CD4-positive, alpha-beta T cell treated with Interleukin-6 for 4 hours (primary cell): ENCODE measurements around the gene WASF2.
"Not testable (repeated sequence)": the region's sequence is repeated elsewhere in the genome, so short reads cannot be mapped to it uniquely, and the experiment has no call there.

Experiments used
- DNase-seq: peaks from one replicate; pipeline ENCODE4 v3.0.0-alpha.2; 2020; ENCODE audit warnings: mixed read lengths

The WASF2 gene

GRCh38 chr1:27521336-27521831 is 31.4 kb upstream of the WASF2 start:
- peak; percentile 76 for DNase-seq

- DNase-seq: no peak
Measured at GRCh38 chr1:27520651-27521050, 30.7 kb upstream of the WASF2 start.

GRCh38 chr1:27519331-27520258 is 29.6 kb upstream of the WASF2 start:
- DNase-seq: no peak

- no peak for DNase-seq
Measured at GRCh38 chr1:27518808-27519207, 28.8 kb upstream of the WASF2 start.

GRCh38 chr1:27517907-27518718 is 28.1 kb upstream of the WASF2 start:
- peak; percentile 26 for DNase-seq

GRCh38 chr1:27517301-27517700 is 27.3 kb upstream of the WASF2 start:
- DNase-seq: no peak

- DNase-seq: no peak
Measured at GRCh38 chr1:27515626-27516025, 25.7 kb upstream of the WASF2 start.

- DNase-seq: no peak
Measured at GRCh38 chr1:27513958-27514357, 24.0 kb upstream of the WASF2 start.

- DNase-seq: no peak
Measured at GRCh38 chr1:27513528-27513927, 23.6 kb upstream of the WASF2 start.

GRCh38 chr1:27509127-27510080 is 19.4 kb upstream of the WASF2 start:
- DNase-seq: no peak

- no peak for DNase-seq
Measured at GRCh38 chr1:27507960-27508665, 18.1 kb upstream of the WASF2 start.

- no peak for DNase-seq
Measured at GRCh38 chr1:27506703-27507102, 16.7 kb upstream of the WASF2 start.

GRCh38 chr1:27505420-27505680 is 15.4 kb upstream of the WASF2 start:
- DNase-seq: no peak

GRCh38 chr1:27504588-27505419 is 14.8 kb upstream of the WASF2 start:
- no peak for DNase-seq

- DNase-seq: no peak
Measured at GRCh38 chr1:27503844-27504587, 14.0 kb upstream of the WASF2 start.

- DNase-seq: no peak
Measured at GRCh38 chr1:27503033-27503432, 13.1 kb upstream of the WASF2 start.

- not testable (repeated sequence) for DNase-seq
Measured at GRCh38 chr1:27501159-27501558, 11.2 kb upstream of the WASF2 start.

GRCh38 chr1:27499142-27499541 is 9.2 kb upstream of the WASF2 start:
- DNase-seq: no peak

GRCh38 chr1:27496604-27497155 is 6.7 kb upstream of the WASF2 start:
- no peak for DNase-seq

- no peak for DNase-seq
Measured at GRCh38 chr1:27492796-27493195, 2.8 kb upstream of the WASF2 start.
